PC-3 (cell line): Measurements from ENCODE around the gene EGF. TPM values are rescaled to one million over a fixed set of nuclear protein-coding genes. Genes with fewer than 3 reads are reported as not detected.

Experiments used
- ATAC-seq: fragments of 200-7000 bp; cut with Tn5 transposase; 2 replicates; pipeline ENCODE4 v1.9.1; 2020; ENCODE audit warnings: mild to moderate bottlenecking, moderate library complexity
- BruUV-seq: library from RNA; stranded (reverse); fragments of 400-500 nt; replicated peaks from 2 replicates; lab custom pipeline; 2021; lab: Mats Ljungman, UMichigan
- CTCF ChIA-PET: fragments of 300-600 bp; sonication (Branson Sonifier 250); formaldehyde crosslinking; loops from one replicate; lab custom pipeline; 2022; ENCODE audit warnings: antibody characterized with exemption; lab: Charles Lee
- POLR2A ChIA-PET: fragments of 300-600 bp; sonication (Branson Sonifier 250); formaldehyde crosslinking; loops from one replicate; lab custom pipeline; 2022; ENCODE audit warnings: antibody characterized with exemption; ENCODE audit not compliant: unreplicated experiment; lab: Charles Lee
- DNase-seq: peaks from one replicate; pipeline ENCODE4 v3.0.0-alpha.2; 2015
- H2AFZ ChIP-seq: fragments of 300-600 bp; sonication (generic); 2 replicates; pipeline ENCODE4 v1.6.0; 2016; ENCODE audit warnings: antibody characterized with exemption, low read length
- H3F3A ChIP-seq: fragments of 300-600 bp; sonication (generic); one replicate; pipeline ENCODE4 v1.6.0; 2017; ENCODE audit warnings: antibody characterized with exemption, low read length, control low read depth, mild to moderate bottlenecking; ENCODE audit not compliant: unreplicated experiment
- H3K27ac ChIP-seq: fragments of 300-600 bp; sonication (generic); 2 replicates; pipeline ENCODE4 v1.5.1; 2016; ENCODE audit warnings: mild to moderate bottlenecking, low read length
- H3K27me3 ChIP-seq: fragments of 300-600 bp; sonication (generic); 2 replicates; pipeline ENCODE4 v1.6.1; 2016; ENCODE audit warnings: low read length, mixed read lengths
- H3K36me3 ChIP-seq: fragments of 300-600 bp; sonication (generic); 2 replicates; pipeline ENCODE4 v1.6.1; 2016; ENCODE audit warnings: low read depth, mixed run types, low read length, mixed read lengths
- H3K4me1 ChIP-seq: fragments of 300-600 bp; sonication (generic); 2 replicates; pipeline ENCODE4 v1.5.1; 2016; ENCODE audit warnings: low read length; ENCODE audit not compliant: insufficient read depth
- H3K4me2 ChIP-seq: fragments of 300-600 bp; sonication (generic); 2 replicates; pipeline ENCODE4 v1.6.0; 2016; ENCODE audit warnings: low read length
- H3K4me3 ChIP-seq: fragments of 300-600 bp; sonication (generic); 2 replicates; pipeline ENCODE4 v1.5.1; 2016; ENCODE audit warnings: mild to moderate bottlenecking, low read length, mixed read lengths
- H3K79me2 ChIP-seq: fragments of 300-600 bp; sonication (generic); 2 replicates; pipeline ENCODE4 v1.6.1; 2017; ENCODE audit warnings: low read length, mixed read lengths
- H3K9ac ChIP-seq: fragments of 300-600 bp; sonication (generic); 2 replicates; pipeline ENCODE4 v1.6.0; 2016; ENCODE audit warnings: mild to moderate bottlenecking, low read length
- H3K9me2 ChIP-seq: fragments of 300-600 bp; sonication (generic); replicated peaks from 2 replicates; pipeline ENCODE4 v1.6.1; 2016; ENCODE audit warnings: mixed run types, low read length, mixed read lengths
- H3K9me3 ChIP-seq: fragments of 300-600 bp; sonication (generic); 2 replicates; pipeline ENCODE4 v1.6.1; 2016; ENCODE audit warnings: low read length, mixed read lengths
- H4K20me1 ChIP-seq: fragments of 300-600 bp; sonication (generic); 2 replicates; pipeline ENCODE4 v1.6.1; 2016; ENCODE audit warnings: low read length, mixed read lengths
- CTCF ChIP-seq: fragments of 300-600 bp; sonication (generic); conservative IDR thresholded peaks from 2 replicates; pipeline ENCODE4 v1.5.1; 2017; ENCODE audit warnings: antibody characterized with exemption, low read depth, mild to moderate bottlenecking, low read length
- EZH2 ChIP-seq: fragments of 300-600 bp; sonication (generic); IDR thresholded peaks from one replicate; pipeline ENCODE4 v1.6.1; 2017; ENCODE audit warnings: antibody characterized with exemption, mild to moderate bottlenecking, low read length; ENCODE audit not compliant: unreplicated experiment
- EZH2phosphoT487 ChIP-seq: fragments of 300-600 bp; sonication (generic); IDR thresholded peaks from 2 replicates; pipeline ENCODE4 v1.6.1; 2018; ENCODE audit warnings: mild to moderate bottlenecking, antibody characterized with exemption, low read length, borderline replicate concordance
- intact Hi-C: fragments of 100-400 bp; cut with micrococcal nuclease; formaldehyde crosslinking; loops from 2 replicates; pipeline ENCODE4 v1.9.0; 2023
- total RNA-seq: library from RNA; depleted of rRNA; stranded (reverse); fragments of >200 nt; gene quantifications from 2 replicates; pipeline ENCODE4 v1.2.3, GENCODE V29; 2014

The EGF gene
- total RNA-seq, 1 experiment from 2014 or later: 6.1 TPM

GRCh38 chr4:109939190-109939589, 26.5 kb downstream of the EGF start:
- no peaks in the 10 kb centered on the region for H3K4me1 ChIP-seq
- TF ChIP-seq EZH2phosphoT487 (no peak), CTCF (no peak), EZH2 (no peak)
- no TSS peak for BruUV-seq
- H3K4me3 ChIP-seq: no peak overlapping the region
- CTCF ChIA-PET: no interaction called here
- ATAC-seq (no peak), DNase-seq (no peak)
- H3K27me3 ChIP-seq: no peaks in the 10 kb centered on the region
- no peaks in the 10 kb centered on the region for H3F3A ChIP-seq
- H3K9ac ChIP-seq: no peak overlapping the region
- H3K9me3 ChIP-seq: no peaks in the 10 kb centered on the region
- no peak overlapping the region for H3K4me2 ChIP-seq
- intact Hi-C loops: no loop called here
- H3K9me2 ChIP-seq: no peaks in the 10 kb centered on the region
- no peak overlapping the region for H2AFZ ChIP-seq
- no peaks in the 10 kb centered on the region for H4K20me1 ChIP-seq
- H3K79me2 ChIP-seq: no peaks in the 10 kb centered on the region
- no peaks in the 10 kb centered on the region for H3K36me3 ChIP-seq
- POLR2A ChIA-PET: no interaction called here
- no peak overlapping the region for H3K27ac ChIP-seq

GRCh38 chr4:109942292-109942926, 29.7 kb downstream of the EGF start:
- ChIA-PET CTCF (no interaction called here), POLR2A (no interaction called here)
- H3K9ac ChIP-seq: no peak overlapping the region
- DNase-seq: no peak
- no peaks in the 10 kb centered on the region for H3K79me2 ChIP-seq
- H2AFZ ChIP-seq: no peak overlapping the region
- H3K4me2 ChIP-seq: no peak overlapping the region
- no peak overlapping the region for H3K4me3 ChIP-seq
- BruUV-seq: no TSS peak
- H4K20me1 ChIP-seq: no peaks in the 10 kb centered on the region
- H3K27ac ChIP-seq: no peak overlapping the region
- H3K9me3 ChIP-seq: no peaks in the 10 kb centered on the region
- H3K36me3 ChIP-seq: no peaks in the 10 kb centered on the region
- TF ChIP-seq EZH2: no peak
- TF ChIP-seq CTCF: no peak
- TF ChIP-seq EZH2phosphoT487: no peak
- intact Hi-C loops: no loop called here
- H3F3A ChIP-seq: peaks cover 3% of the 10 kb centered on the region
- no peaks in the 10 kb centered on the region for H3K9me2 ChIP-seq
- H3K27me3 ChIP-seq: no peaks in the 10 kb centered on the region
- H3K4me1 ChIP-seq: peaks cover 4% of the 10 kb centered on the region
- ATAC-seq: no peak

GRCh38 chr4:109943745-109944144, 31.1 kb downstream of the EGF start:
- H3K36me3 ChIP-seq: no peaks in the 10 kb centered on the region
- H3F3A ChIP-seq: peaks cover 3% of the 10 kb centered on the region
- no peak overlapping the region for H3K27ac ChIP-seq
- DNase-seq (no peak), ATAC-seq (no peak)
- ChIA-PET CTCF (no interaction called here), POLR2A (no interaction called here)
- H3K4me3 ChIP-seq: no peak overlapping the region
- H2AFZ ChIP-seq: no peak overlapping the region
- no peaks in the 10 kb centered on the region for H3K27me3 ChIP-seq
- H3K9me2 ChIP-seq: no peaks in the 10 kb centered on the region
- BruUV-seq: no TSS peak
- intact Hi-C loops: no loop called here
- no peak for TF ChIP-seq EZH2phosphoT487
- no peak for TF ChIP-seq EZH2
- no peak for TF ChIP-seq CTCF
- peaks cover 13% of the 10 kb centered on the region for H3K4me1 ChIP-seq
- no peaks in the 10 kb centered on the region for H3K9me3 ChIP-seq
- no peak overlapping the region for H3K9ac ChIP-seq
- H3K4me2 ChIP-seq: no peak overlapping the region
- H4K20me1 ChIP-seq: no peaks in the 10 kb centered on the region
- H3K79me2 ChIP-seq: no peaks in the 10 kb centered on the region
